HG03442 (cell line): ENCODE measurements around the gene JAKMIP3.

ENCODE experiments used
- ATAC-seq: cut with Tn5 transposase; IDR thresholded peaks from one replicate; pipeline ENCODE4 v1.9.1; 2021; ENCODE audit warnings: mild to moderate bottlenecking, moderate library complexity; ENCODE audit not compliant: unreplicated experiment

The JAKMIP3 gene

GRCh38 chr10:132043861-132044695 is 21.7 kb upstream of the JAKMIP3 start:
- no peak for ATAC-seq

GRCh38 chr10:132044803-132045202 is 20.9 kb upstream of the JAKMIP3 start:
- ATAC-seq = no peak

GRCh38 chr10:132045324-132045723 is 20.4 kb upstream of the JAKMIP3 start:
- no peak for ATAC-seq

GRCh38 chr10:132047575-132048293 is 18.0 kb upstream of the JAKMIP3 start:
- ATAC-seq = no peak

- ATAC-seq = no peak
These were observed 17.5 kb upstream of the JAKMIP3 start for GRCh38 chr10:132048294-132048667.

- ATAC-seq = no peak
These were observed 15.6 kb upstream of the JAKMIP3 start for GRCh38 chr10:132050191-132050590.

- ATAC-seq = no peak
These were observed 13.6 kb upstream of the JAKMIP3 start for GRCh38 chr10:132052124-132052523.

- ATAC-seq = no peak
These were observed 11.2 kb upstream of the JAKMIP3 start for GRCh38 chr10:132054564-132054963.

GRCh38 chr10:132055616-132056015 is 10.1 kb upstream of the JAKMIP3 start:
- ATAC-seq = no peak

- ATAC-seq = no peak
These were observed 9.1 kb upstream of the JAKMIP3 start for GRCh38 chr10:132056663-132057062.

GRCh38 chr10:132057191-132057681 is 8.5 kb upstream of the JAKMIP3 start:
- no peak for ATAC-seq

GRCh38 chr10:132058111-132058745 is 7.5 kb upstream of the JAKMIP3 start:
- peak; percentile 54 for ATAC-seq

- ATAC-seq = no peak
These were observed 6.7 kb upstream of the JAKMIP3 start for GRCh38 chr10:132058793-132059759.

GRCh38 chr10:132059760-132060508 is 5.8 kb upstream of the JAKMIP3 start:
- ATAC-seq = no peak

- no peak for ATAC-seq
These were observed 4.7 kb upstream of the JAKMIP3 start for GRCh38 chr10:132061030-132061429.

- no peak for ATAC-seq
These were observed 4.3 kb upstream of the JAKMIP3 start for GRCh38 chr10:132061465-132061864.

- no peak for ATAC-seq
These were observed 3.6 kb upstream of the JAKMIP3 start for GRCh38 chr10:132062116-132062515.

GRCh38 chr10:132062641-132063390 is 2.9 kb upstream of the JAKMIP3 start:
- ATAC-seq = no peak

- no peak for ATAC-seq
These were observed 2.3 kb upstream of the JAKMIP3 start for GRCh38 chr10:132063432-132063831.
